ENCODE data around the gene SETD5. TPM values are rescaled to one million over a fixed set of nuclear protein-coding genes. Genes with fewer than 3 reads are reported as not detected.

Gene SETD5
- total and polyA plus RNA-seq, 12 donors = 35.3 to 135 (median 84.6) TPM

DNA sequence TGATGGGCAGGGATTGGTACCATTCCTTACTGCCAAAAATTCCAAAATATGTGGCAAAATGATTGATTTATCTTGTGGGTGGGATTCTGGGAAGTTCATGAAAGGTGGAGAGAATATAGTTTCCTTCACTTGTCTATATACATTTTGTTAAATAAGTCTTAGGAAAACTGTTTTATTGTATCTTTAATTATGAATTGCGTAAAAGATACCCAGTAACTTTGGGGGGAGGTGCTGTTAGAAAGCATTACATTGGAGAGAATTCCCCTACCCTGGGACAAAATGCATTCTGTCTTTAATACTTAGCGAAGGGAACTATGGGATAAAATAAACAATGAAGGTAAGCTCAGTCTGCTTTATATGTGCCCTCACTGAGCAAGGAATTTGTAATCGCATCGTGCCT, 4.6 kb downstream of the SETD5 start:
- H3K27me3 ChIP-seq = no peaks in the 10 kb centered on the region
- TF ChIP-seq, protein P1, sequence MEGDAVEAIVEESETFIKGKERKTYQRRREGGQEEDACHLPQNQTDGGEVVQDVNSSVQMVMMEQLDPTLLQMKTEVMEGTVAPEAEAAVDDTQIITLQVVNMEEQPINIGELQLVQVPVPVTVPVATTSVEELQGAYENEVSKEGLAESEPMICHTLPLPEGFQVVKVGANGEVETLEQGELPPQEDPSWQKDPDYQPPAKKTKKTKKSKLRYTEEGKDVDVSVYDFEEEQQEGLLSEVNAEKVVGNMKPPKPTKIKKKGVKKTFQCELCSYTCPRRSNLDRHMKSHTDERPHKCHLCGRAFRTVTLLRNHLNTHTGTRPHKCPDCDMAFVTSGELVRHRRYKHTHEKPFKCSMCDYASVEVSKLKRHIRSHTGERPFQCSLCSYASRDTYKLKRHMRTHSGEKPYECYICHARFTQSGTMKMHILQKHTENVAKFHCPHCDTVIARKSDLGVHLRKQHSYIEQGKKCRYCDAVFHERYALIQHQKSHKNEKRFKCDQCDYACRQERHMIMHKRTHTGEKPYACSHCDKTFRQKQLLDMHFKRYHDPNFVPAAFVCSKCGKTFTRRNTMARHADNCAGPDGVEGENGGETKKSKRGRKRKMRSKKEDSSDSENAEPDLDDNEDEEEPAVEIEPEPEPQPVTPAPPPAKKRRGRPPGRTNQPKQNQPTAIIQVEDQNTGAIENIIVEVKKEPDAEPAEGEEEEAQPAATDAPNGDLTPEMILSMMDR (IDR thresholded peaks at IDR 0.05) = no peak
- TF ChIP-seq POLR2A (IDR thresholded peaks at IDR 0.05) = no peak
- peak overlapping the region in 1 of 4 donors; percentile 30 for H3K4me3 ChIP-seq
- H3K4me1 ChIP-seq (replicated peaks in 1 of 2) = peaks cover 52 to 78% of the 10 kb centered on the region in 2 donors
- H3K9me3 ChIP-seq (replicated peaks in 1 of 3) = no peaks in the 10 kb centered on the region
- intact Hi-C loops (cut with DNase I) = no loop called here
- H3K36me3 ChIP-seq (replicated peaks in 1 of 2) = no peaks in the 10 kb centered on the region
- WGBS, 4 donors = 35 to 40% (median 37%) methylated on average over 4 of the region's 4 CpGs
- no peak for DNase-seq
- H3K27ac ChIP-seq = peak overlapping the region in 4 of 5 donors; percentile 19 to 98 (median 56)

DNA sequence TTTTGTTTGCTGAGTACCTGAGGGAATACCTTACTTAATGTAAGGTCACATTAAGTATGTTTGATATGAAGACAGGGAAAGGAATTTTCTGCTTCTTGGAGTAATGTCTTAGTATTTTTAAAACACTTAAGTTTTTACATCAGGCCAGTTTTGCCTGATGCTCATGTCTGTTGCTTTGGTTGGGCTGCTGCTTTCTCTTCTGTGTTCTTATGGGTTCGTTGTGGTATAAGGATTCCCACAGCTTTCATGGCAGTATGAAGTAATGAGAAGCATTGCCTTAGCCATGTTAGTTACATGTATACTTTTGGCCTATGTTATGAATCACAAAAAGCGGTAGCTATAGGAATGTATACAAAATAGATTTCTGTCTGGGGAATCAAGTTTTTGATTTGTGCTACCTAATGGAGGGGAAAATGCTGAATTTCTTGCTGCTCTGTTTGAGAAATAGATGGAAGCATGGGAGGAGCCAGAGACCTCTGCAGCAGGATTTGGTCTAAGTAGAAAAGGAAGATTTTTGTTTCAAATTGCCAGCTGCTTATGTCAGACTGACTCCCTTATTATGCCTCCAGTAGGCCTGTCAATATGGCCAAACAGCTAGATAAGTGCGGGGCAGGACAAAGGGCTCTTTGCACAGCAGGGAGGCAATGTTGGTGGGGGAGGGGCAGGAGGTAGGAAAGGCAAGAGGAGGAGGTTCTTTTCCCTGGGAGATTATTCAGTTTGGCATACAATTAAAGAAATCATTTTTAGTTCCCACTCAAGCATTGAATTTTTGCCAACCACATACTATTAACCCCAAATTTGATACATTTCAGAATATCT, 5.2 kb downstream of the SETD5 start:
- intact Hi-C loops (cut with DNase I) = no loop called here
- peak in 3 of 7 donors; percentile 40 to 51 (median 44) for DNase-seq
- no peaks in the 10 kb centered on the region for H3K9me3 ChIP-seq (replicated peaks in 1 of 3)
- peaks cover 55 to 84% of the 10 kb centered on the region in 2 donors for H3K4me1 ChIP-seq (replicated peaks in 1 of 2)
- no peaks in the 10 kb centered on the region for H3K36me3 ChIP-seq (replicated peaks in 1 of 2)
- 20 to 25% (median 22%) methylated on average over 3 of the region's 3 CpGs for WGBS, 4 donors
- H3K27me3 ChIP-seq = no peaks in the 10 kb centered on the region
- H3K27ac ChIP-seq = peak overlapping the region in 4 of 5 donors; percentile 19 to 98 (median 56)
- TF ChIP-seq POLR2A (IDR thresholded peaks at IDR 0.05) = no peak
- TF ChIP-seq, protein P1 (IDR thresholded peaks at IDR 0.05) = no peak
- peak overlapping the region in 1 of 4 donors; percentile 30 for H3K4me3 ChIP-seq

DNA sequence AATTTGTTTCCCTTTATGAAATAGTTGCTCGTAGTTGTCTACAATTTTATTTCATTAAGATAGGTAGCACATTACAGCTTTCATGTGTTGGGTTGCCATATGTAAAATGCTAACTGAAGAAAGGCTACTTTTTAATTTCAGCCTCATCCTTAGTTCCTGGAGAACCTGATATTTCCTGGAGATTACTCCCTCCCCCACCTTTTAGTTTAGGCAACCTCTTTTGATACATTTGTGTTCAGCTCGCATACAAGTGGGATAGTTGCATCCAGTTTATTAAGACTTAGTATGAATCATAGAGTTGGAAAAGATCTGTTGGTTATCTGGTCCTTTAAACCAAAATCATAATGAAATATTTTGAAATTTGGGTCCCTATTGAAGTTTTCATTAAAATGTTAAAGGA, 6.0 kb downstream of the SETD5 start:
- peak overlapping the region in 1 of 5 donors; percentile 9 for H3K27ac ChIP-seq
- TF ChIP-seq, protein P1 (IDR thresholded peaks at IDR 0.05) = no peak
- TF ChIP-seq POLR2A (IDR thresholded peaks at IDR 0.05) = no peak
- intact Hi-C loops (cut with DNase I) = no loop called here
- H3K9me3 ChIP-seq (replicated peaks in 1 of 3) = no peaks in the 10 kb centered on the region
- H3K4me1 ChIP-seq (replicated peaks in 1 of 2) = peaks cover 55 to 93% of the 10 kb centered on the region in 2 donors
- no peak for DNase-seq
- WGBS, 4 donors = 37 to 59% (median 46%) methylated on average over 2 of the region's 2 CpGs
- H3K36me3 ChIP-seq (replicated peaks in 1 of 2) = no peaks in the 10 kb centered on the region
- no peaks in the 10 kb centered on the region for H3K27me3 ChIP-seq
- H3K4me3 ChIP-seq = peak overlapping the region in 1 of 4 donors; percentile 30

DNA sequence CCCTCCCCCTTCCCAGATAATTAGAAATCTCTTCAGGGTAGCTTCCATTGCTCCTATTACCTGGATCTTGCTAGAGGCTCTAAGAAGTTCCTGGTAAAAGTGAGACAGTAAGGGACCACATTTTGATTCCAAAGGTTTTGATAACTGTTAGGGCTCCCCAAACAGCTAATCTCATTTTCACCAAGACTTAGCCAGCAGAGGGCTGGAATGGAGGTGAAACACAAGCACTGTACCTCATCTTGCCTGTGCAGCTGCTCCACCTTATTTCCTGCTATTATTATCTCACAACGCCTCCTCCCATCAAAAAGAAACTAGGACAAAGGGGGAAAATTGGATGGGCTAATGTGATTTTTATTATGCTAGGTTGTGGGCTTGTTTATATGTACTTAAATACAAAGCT, 7.3 kb downstream of the SETD5 start:
- Histone ChIP-seq H3K9me3 (replicated peaks in 1 of 3) (no peaks in the 10 kb centered on the region), H3K27me3 (no peaks in the 10 kb centered on the region), H3K4me3 (no peak overlapping the region), H3K27ac (peak overlapping the region in 1 of 5 donors; percentile 9), H3K4me1 (replicated peaks in 1 of 2) (peaks cover 55 to 98% of the 10 kb centered on the region in 2 donors), H3K36me3 (replicated peaks in 1 of 2) (no peaks in the 10 kb centered on the region)
- TF ChIP-seq, protein P1 (IDR thresholded peaks at IDR 0.05) = no peak
- no peak for TF ChIP-seq POLR2A (IDR thresholded peaks at IDR 0.05)
- 14 to 23% (median 18%) methylated on average over 1 of the region's 1 CpG for WGBS, 4 donors
- intact Hi-C loops (cut with DNase I) = no loop called here
- DNase-seq = no peak
